ENCODE measurements around the gene MFSD2B.
"Not testable (repeated sequence)": the region's sequence is repeated elsewhere in the genome, so short reads cannot be mapped to it uniquely, and the experiment has no call there.

Gene MFSD2B

GRCh38 chr2:24009680-24010476 lies at the start of gene MFSD2B:
Gene MFSD2B, plus strand, starts transcription at chr2:24010085. Its CDS starts 12 bp downstream, at chr2:24010097.
- no peak for DNase-seq

GRCh38 chr2:23967846-23968245 lies 42.0 kb upstream of the MFSD2B start:
- DNase-seq, result no peak

GRCh38 chr2:23976883-23977282 lies 33.0 kb upstream of the MFSD2B start:
- no peak for DNase-seq

GRCh38 chr2:23988371-23988770 lies 21.5 kb upstream of the MFSD2B start:
- peak; percentile 28 for DNase-seq

- DNase-seq, result no peak
Observed at GRCh38 chr2:23992931-23993330, 17.0 kb upstream of the MFSD2B start.

- no peak for DNase-seq
Observed at GRCh38 chr2:23993736-23994269, 16.1 kb upstream of the MFSD2B start.

- no peak for DNase-seq
Observed at GRCh38 chr2:23994567-23994966, 15.3 kb upstream of the MFSD2B start.

GRCh38 chr2:24007693-24008092 lies 2.2 kb upstream of the MFSD2B start:
- no peak for DNase-seq

- no peak for DNase-seq
Observed at GRCh38 chr2:24008672-24009366, 1.1 kb upstream of the MFSD2B start.

- no peak for DNase-seq
Observed at GRCh38 chr2:24009367-24009679, 562 bp upstream of the MFSD2B start.

- DNase-seq, result no peak
Observed at GRCh38 chr2:24010477-24011249, 778 bp downstream of the MFSD2B start.

GRCh38 chr2:24011250-24012104 lies 1.6 kb downstream of the MFSD2B start:
- no peak for DNase-seq

- no peak for DNase-seq
Observed at GRCh38 chr2:24012521-24013188, 2.8 kb downstream of the MFSD2B start.

GRCh38 chr2:24014902-24015301 lies 5.0 kb downstream of the MFSD2B start:
- DNase-seq, result not testable (repeated sequence)

- no peak for DNase-seq
Observed at GRCh38 chr2:24015562-24016375, 5.9 kb downstream of the MFSD2B start.

GRCh38 chr2:24016376-24016761 lies 6.5 kb downstream of the MFSD2B start:
- no peak for DNase-seq

GRCh38 chr2:24016853-24017703 lies 7.2 kb downstream of the MFSD2B start:
- DNase-seq, result no peak

GRCh38 chr2:24017711-24018110 lies 7.8 kb downstream of the MFSD2B start:
- no peak for DNase-seq

GRCh38 chr2:24018241-24018640 lies 8.4 kb downstream of the MFSD2B start:
- DNase-seq, result no peak

GRCh38 chr2:24019729-24020128 lies 9.8 kb downstream of the MFSD2B start:
- DNase-seq, result no peak
